SK-N-SH (cell line): ENCODE data around the gene ALDH7A1. TPM values are rescaled to one million over a fixed set of nuclear protein-coding genes. Genes with fewer than 3 reads are reported as not detected.

ENCODE experiments used
- CTCF ChIA-PET: fragments of 300-600, 350-600 bp; formaldehyde crosslinking; extraction: SDS; loops from one replicate; lab custom pipeline; 2021; lab: Yijun Ruan, JAX
- POLR2A ChIA-PET: fragments of 350-600 bp; sonication (Branson Sonifier 250); formaldehyde crosslinking; extraction: SDS; loops from one replicate; lab custom pipeline; 2020; ENCODE audit warnings: antibody characterized with exemption, inconsistent platforms; lab: Yijun Ruan, JAX
- DNase-seq: peaks from one replicate; pipeline ENCODE4 v3.0.0; 2012
- H2AFZ ChIP-seq: fragments of 200-600 bp; sonication (generic); 2 replicates; pipeline ENCODE4 v1.8.1; 2016; ENCODE audit warnings: antibody characterized with exemption, mild to moderate bottlenecking, low read depth
- H3F3A ChIP-seq: fragments of 200-600 bp; sonication (generic); replicated peaks from 2 replicates; pipeline ENCODE3; 2016; ENCODE audit warnings: antibody characterized with exemption, mild to moderate bottlenecking; ENCODE audit not compliant: insufficient read depth
- H3K27ac ChIP-seq, 2 experiments: fragments of 200-500 bp in 1 of 2; fragments of 200-600 bp in 1 of 2; sonication (Bioruptor generic) in 1 of 2; sonication (generic), shearing (Covaris generic) in 1 of 2; 2 replicates each; pipeline versions ENCODE4 v1.5.1 to v1.6.1; 2014 to 2016; ENCODE audit warnings: low read depth in 2 of 2, inconsistent platforms in 1 of 2, low read length in 1 of 2, mild to moderate bottlenecking in 1 of 2, mixed read lengths in 1 of 2
- H3K27me3 ChIP-seq: fragments of 200-600 bp; sonication (generic), shearing (Covaris generic); 2 replicates; pipeline ENCODE4 v1.6.1; 2016; ENCODE audit warnings: mixed run types; ENCODE audit not compliant: insufficient read depth
- H3K36me3 ChIP-seq, 2 experiments: fragments of 200-500 bp in 1 of 2; fragments of 200-600 bp in 1 of 2; sonication (Bioruptor generic) in 1 of 2; sonication (generic) in 1 of 2; replicated peaks in 1 of 2; 2 replicates each; pipeline versions ENCODE3 to v1.5.1; 2014 to 2016; ENCODE audit warnings: low read length in 1 of 2, mild to moderate bottlenecking in 1 of 2; ENCODE audit not compliant: insufficient read depth in 2 of 2, control insufficient read depth in 1 of 2
- H3K4me1 ChIP-seq, 2 experiments: fragments of 200-500 bp in 1 of 2; fragments of 200-600 bp in 1 of 2; sonication (Bioruptor generic) in 1 of 2; sonication (generic), shearing (Covaris generic) in 1 of 2; 2 replicates each; pipeline versions ENCODE4 v1.5.1 to v1.6.1; 2014 to 2016; ENCODE audit warnings: low read depth in 1 of 2, low read length in 1 of 2, mixed run types in 1 of 2; ENCODE audit not compliant: insufficient read depth in 2 of 2, control insufficient read depth in 1 of 2
- H3K4me2 ChIP-seq: fragments of 200-600 bp; sonication (generic), shearing (Covaris generic); 2 replicates; pipeline ENCODE4 v1.6.1; 2017; ENCODE audit warnings: mixed run types
- H3K4me3 ChIP-seq, 2 experiments: fragments of 200-500 bp in 1 of 2; fragments of 200-600 bp in 1 of 2; sonication (Bioruptor generic) in 1 of 2; sonication (generic), shearing (Covaris generic) in 1 of 2; 2 replicates each; pipeline versions ENCODE4 v1.5.1 to v1.8.1; 2014 to 2016; ENCODE audit warnings: low read depth in 2 of 2, inconsistent platforms in 1 of 2, low read length in 1 of 2, mild to moderate bottlenecking in 1 of 2, mixed read lengths in 1 of 2, moderate library complexity in 1 of 2
- H3K79me2 ChIP-seq: fragments of 200-600 bp; sonication (generic); 2 replicates; pipeline ENCODE4 v1.8.1; 2017; ENCODE audit warnings: mild to moderate bottlenecking; ENCODE audit not compliant: insufficient read depth
- H3K9ac ChIP-seq: fragments of 200-600 bp; sonication (generic); 2 replicates; pipeline ENCODE4 v1.6.1; 2017; ENCODE audit warnings: mixed run types
- H3K9me2 ChIP-seq: fragments of 200-600 bp; sonication (generic); 2 replicates; pipeline ENCODE4 v1.6.1; 2017; ENCODE audit warnings: mixed run types
- H3K9me3 ChIP-seq: fragments of 200-600 bp; sonication (generic); 2 replicates; pipeline ENCODE4 v1.6.1; 2017; ENCODE audit warnings: mixed run types, mild to moderate bottlenecking, moderate library complexity
- H4K20me1 ChIP-seq: fragments of 200-600 bp; sonication (generic); 2 replicates; pipeline ENCODE4 v1.6.1; 2017; ENCODE audit warnings: mild to moderate bottlenecking, mixed run types; ENCODE audit not compliant: insufficient read depth
- ELF1 ChIP-seq: IDR thresholded peaks from 2 replicates; pipeline ENCODE4 v1.4.0; 2012
- EP300 ChIP-seq, 2 experiments: IDR thresholded peaks; 2 replicates each; pipeline versions ENCODE4 v1.4.0 to v1.6.1; 2012; ENCODE audit warnings: borderline replicate concordance in 1 of 2, low read depth in 1 of 2, low read length in 1 of 2
- FOXJ3 ChIP-seq: sonication (generic); formaldehyde crosslinking; IDR thresholded peaks from 2 replicates; pipeline ENCODE4 v1.5.1; 2020; ENCODE audit warnings: mild to moderate bottlenecking, missing genetic modification reagents
- GATA2 ChIP-seq: sonication (generic); formaldehyde crosslinking; IDR thresholded peaks from 2 replicates; pipeline ENCODE4 v1.5.0; 2020; ENCODE audit warnings: mild to moderate bottlenecking, missing genetic modification reagents
- IRF3 ChIP-seq: fragments of 150-350 bp; IDR thresholded peaks from 2 replicates; pipeline ENCODE4 v1.6.1; 2016; ENCODE audit warnings: mild to moderate bottlenecking, low read depth, low read length
- JUND ChIP-seq: IDR thresholded peaks from 2 replicates; pipeline ENCODE4 v1.4.0; 2012
- POLR2AphosphoS5 ChIP-seq: IDR thresholded peaks from 2 replicates; pipeline ENCODE4 v1.6.1; 2012; ENCODE audit warnings: low read depth, low read length
- RAD21 ChIP-seq: IDR thresholded peaks from 2 replicates; pipeline ENCODE4 v1.6.1; 2012; ENCODE audit warnings: mild to moderate bottlenecking, low read length
- RCOR1 ChIP-seq: fragments of 150-350 bp; IDR thresholded peaks from 2 replicates; pipeline ENCODE4 v1.6.1; 2017; ENCODE audit warnings: antibody characterized with exemption, low read length
- RFX5 ChIP-seq: IDR thresholded peaks from 2 replicates; pipeline ENCODE4 v1.6.1; 2012; ENCODE audit warnings: mild to moderate bottlenecking, improper control_type of control experiment, low read length
- SIN3A ChIP-seq: IDR thresholded peaks from 2 replicates; pipeline ENCODE4 v1.6.1; 2012; ENCODE audit warnings: low read depth, mild to moderate bottlenecking, low read length, moderate library complexity, borderline replicate concordance
- SMC3 ChIP-seq: IDR thresholded peaks from 2 replicates; pipeline ENCODE4 v1.6.1; 2012; ENCODE audit warnings: low read depth, low read length, improper control_type of control experiment
- TAF1 ChIP-seq: IDR thresholded peaks from 2 replicates; pipeline ENCODE4 v1.6.1; 2012; ENCODE audit warnings: low read depth, mild to moderate bottlenecking, low read length, moderate library complexity, borderline replicate concordance
- TCF12 ChIP-seq: IDR thresholded peaks from 2 replicates; pipeline ENCODE4 v1.4.0; 2012
- WGBS: methylation state at CpG from one replicate; pipeline ENCODE4 v1.1.6; 2017; ENCODE audit warnings: low lambda C conversion rate; 5-methylcytosine and 5-hydroxymethylcytosine counted together
- polyA plus RNA-seq, 3 experiments: library from polyadenylated mRNA; depleted of rRNA; stranded (reverse); fragments of >200 nt; gene quantifications; 2 replicates each; pipeline ENCODE4 v1.2.3, GENCODE V29; 2012
- TF ChIP-seq, protein P1 (sequence below): fragments of 200-600 bp; sonication (generic); IDR thresholded peaks from 2 replicates; pipeline ENCODE4 v1.6.1; 2017; ENCODE audit warnings: antibody characterized with exemption, mild to moderate bottlenecking, moderate library complexity
- TF ChIP-seq, protein P2 (sequence below): IDR thresholded peaks from 2 replicates; pipeline ENCODE4; 2012
- TF ChIP-seq, protein P3 (sequence below): IDR thresholded peaks from 2 replicates; pipeline ENCODE4 v1.4.0; 2012; ENCODE audit warnings: low read depth, borderline replicate concordance

The ALDH7A1 gene
- polyA plus RNA-seq, 1 of the 3 experiments (the other 2 are of a cell fraction) = 44.5 TPM

DNA sequence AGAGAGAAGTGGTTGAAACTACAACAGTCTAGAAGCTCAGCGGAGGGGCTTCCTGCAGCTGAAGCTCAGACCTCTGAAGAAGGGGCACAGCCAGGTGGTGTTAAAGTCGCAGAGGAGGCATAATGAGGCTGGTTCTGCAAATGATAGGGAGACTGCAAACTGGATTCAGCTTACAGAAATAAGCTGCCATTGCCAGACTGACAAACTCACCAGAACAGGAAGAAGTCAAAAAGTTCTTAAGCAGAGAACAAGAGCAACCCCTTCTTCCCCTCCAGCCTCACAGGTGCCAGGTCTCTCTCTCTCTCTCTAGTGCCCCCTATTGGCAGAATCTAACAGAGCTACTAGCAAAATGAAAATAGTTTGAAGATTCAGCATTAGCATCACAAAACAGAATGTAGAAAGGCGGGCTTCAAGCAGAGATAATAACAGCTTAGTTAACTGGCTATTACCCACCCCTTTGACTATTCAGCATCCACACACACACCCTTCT is 95.1 kb downstream of the ALDH7A1 start:
- no peak overlapping the region for H3K9ac ChIP-seq
- no peaks in the 10 kb centered on the region for H3K4me1 ChIP-seq
- TF ChIP-seq SMC3 (peak; percentile 40; the same call in 1 of the 2 replicates), IRF3 (no peak), GATA2 (CRISPR knock-in tag) (no peak), RAD21 (peak; percentile 48), RFX5 (no peak)
- TF ChIP-seq, protein P1, sequence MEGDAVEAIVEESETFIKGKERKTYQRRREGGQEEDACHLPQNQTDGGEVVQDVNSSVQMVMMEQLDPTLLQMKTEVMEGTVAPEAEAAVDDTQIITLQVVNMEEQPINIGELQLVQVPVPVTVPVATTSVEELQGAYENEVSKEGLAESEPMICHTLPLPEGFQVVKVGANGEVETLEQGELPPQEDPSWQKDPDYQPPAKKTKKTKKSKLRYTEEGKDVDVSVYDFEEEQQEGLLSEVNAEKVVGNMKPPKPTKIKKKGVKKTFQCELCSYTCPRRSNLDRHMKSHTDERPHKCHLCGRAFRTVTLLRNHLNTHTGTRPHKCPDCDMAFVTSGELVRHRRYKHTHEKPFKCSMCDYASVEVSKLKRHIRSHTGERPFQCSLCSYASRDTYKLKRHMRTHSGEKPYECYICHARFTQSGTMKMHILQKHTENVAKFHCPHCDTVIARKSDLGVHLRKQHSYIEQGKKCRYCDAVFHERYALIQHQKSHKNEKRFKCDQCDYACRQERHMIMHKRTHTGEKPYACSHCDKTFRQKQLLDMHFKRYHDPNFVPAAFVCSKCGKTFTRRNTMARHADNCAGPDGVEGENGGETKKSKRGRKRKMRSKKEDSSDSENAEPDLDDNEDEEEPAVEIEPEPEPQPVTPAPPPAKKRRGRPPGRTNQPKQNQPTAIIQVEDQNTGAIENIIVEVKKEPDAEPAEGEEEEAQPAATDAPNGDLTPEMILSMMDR = peak; percentile 62
- TF ChIP-seq, all 33 proteins: peak for 3
- Histone ChIP-seq H3K4me2 (no peak overlapping the region), H3K9me2 (no peaks in the 10 kb centered on the region), H3K79me2 (no peaks in the 10 kb centered on the region), H2AFZ (no peak overlapping the region), H3K4me3 (no peak overlapping the region), H3K9me3 (no peaks in the 10 kb centered on the region), H3F3A (peaks cover 3% of the 10 kb centered on the region), H3K27me3 (no peaks in the 10 kb centered on the region), H4K20me1 (no peaks in the 10 kb centered on the region), H3K36me3 (no peaks in the 10 kb centered on the region), H3K27ac (no peak overlapping the region)
- DNase-seq = peak; percentile 14
- WGBS = 98% methylated on average over 3 of the region's 3 CpGs
- CTCF ChIA-PET = interaction anchor here (0.7 to 2.3 kb wide), 10 partner anchors 9 to 125 kb away, joined by 3 to 14 read pairs (median 4); no protein-coding TSS in a partner anchor
- POLR2A ChIA-PET = no interaction called here

DNA sequence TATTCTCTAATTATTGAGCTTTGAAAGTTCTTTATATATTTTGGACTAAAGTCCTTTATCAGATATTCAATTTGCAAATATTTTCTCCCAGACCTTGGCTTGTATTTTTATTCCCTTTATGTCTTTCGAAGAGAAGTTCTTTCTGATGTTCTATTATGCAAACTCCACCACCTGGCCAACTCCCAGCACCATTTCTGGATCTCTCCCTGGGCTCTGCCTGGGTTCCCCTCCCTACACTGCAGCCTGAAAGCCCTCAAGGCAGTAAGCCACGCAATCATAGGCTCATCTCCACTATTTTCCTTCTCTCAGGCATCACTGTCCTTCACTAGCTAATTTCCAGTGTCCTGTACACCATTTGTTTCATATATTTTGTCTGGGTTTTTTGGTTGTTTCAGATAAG is 95.7 kb downstream of the ALDH7A1 start:
- CTCF ChIA-PET = interaction anchor here (0.8 to 2.3 kb wide), 6 partner anchors 10 to 124 kb away, joined by 3 to 14 read pairs (median 4); no protein-coding TSS in a partner anchor
- no peak overlapping the region for H3K9ac ChIP-seq
- H3K9me2 ChIP-seq = no peaks in the 10 kb centered on the region
- no peaks in the 10 kb centered on the region for H3K79me2 ChIP-seq
- no peaks in the 10 kb centered on the region for H3K9me3 ChIP-seq
- H3K4me1 ChIP-seq = no peaks in the 10 kb centered on the region
- H4K20me1 ChIP-seq = no peaks in the 10 kb centered on the region
- H3K27ac ChIP-seq = no peak overlapping the region
- peaks cover 3% of the 10 kb centered on the region for H3F3A ChIP-seq
- H3K36me3 ChIP-seq = no peaks in the 10 kb centered on the region
- 66% methylated on average over 2 of the region's 2 CpGs for WGBS
- TF ChIP-seq EP300 (IDR thresholded peaks at IDR 0.05; ENCODE audit: borderline replicate concordance in 1 of 2, low read depth in 1 of 2, low read length in 1 of 2) (no peak), IRF3 (no peak), POLR2AphosphoS5 (no peak), RFX5 (no peak), GATA2 (CRISPR knock-in tag) (no peak), TAF1 (no peak), TCF12 (no peak), JUND (no peak), RAD21 (no peak), SMC3 (no peak), FOXJ3 (CRISPR knock-in tag) (no peak), ELF1 (no peak), SIN3A (no peak), RCOR1 (no peak)
- TF ChIP-seq, protein P1 = no peak
- TF ChIP-seq, protein P2, sequence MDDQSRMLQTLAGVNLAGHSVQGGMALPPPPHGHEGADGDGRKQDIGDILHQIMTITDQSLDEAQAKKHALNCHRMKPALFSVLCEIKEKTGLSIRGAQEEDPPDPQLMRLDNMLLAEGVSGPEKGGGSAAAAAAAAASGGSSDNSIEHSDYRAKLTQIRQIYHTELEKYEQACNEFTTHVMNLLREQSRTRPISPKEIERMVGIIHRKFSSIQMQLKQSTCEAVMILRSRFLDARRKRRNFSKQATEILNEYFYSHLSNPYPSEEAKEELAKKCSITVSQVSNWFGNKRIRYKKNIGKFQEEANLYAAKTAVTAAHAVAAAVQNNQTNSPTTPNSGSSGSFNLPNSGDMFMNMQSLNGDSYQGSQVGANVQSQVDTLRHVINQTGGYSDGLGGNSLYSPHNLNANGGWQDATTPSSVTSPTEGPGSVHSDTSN = no peak
- TF ChIP-seq, protein P3, sequence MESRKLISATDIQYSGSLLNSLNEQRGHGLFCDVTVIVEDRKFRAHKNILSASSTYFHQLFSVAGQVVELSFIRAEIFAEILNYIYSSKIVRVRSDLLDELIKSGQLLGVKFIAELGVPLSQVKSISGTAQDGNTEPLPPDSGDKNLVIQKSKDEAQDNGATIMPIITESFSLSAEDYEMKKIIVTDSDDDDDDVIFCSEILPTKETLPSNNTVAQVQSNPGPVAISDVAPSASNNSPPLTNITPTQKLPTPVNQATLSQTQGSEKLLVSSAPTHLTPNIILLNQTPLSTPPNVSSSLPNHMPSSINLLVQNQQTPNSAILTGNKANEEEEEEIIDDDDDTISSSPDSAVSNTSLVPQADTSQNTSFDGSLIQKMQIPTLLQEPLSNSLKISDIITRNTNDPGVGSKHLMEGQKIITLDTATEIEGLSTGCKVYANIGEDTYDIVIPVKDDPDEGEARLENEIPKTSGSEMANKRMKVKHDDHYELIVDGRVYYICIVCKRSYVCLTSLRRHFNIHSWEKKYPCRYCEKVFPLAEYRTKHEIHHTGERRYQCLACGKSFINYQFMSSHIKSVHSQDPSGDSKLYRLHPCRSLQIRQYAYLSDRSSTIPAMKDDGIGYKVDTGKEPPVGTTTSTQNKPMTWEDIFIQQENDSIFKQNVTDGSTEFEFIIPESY = no peak
- TF ChIP-seq, all 33 proteins: peak for 0
- Histone ChIP-seq H2AFZ (no peak overlapping the region), H3K4me2 (no peak overlapping the region), H3K27me3 (no peaks in the 10 kb centered on the region), H3K4me3 (no peak overlapping the region)
- DNase-seq = no peak
- POLR2A ChIA-PET = no interaction called here
